Hair follicular keratinocyte (primary cell): Measurements from ENCODE around the gene CCDC88C. TPM values are rescaled to one million over a fixed set of nuclear protein-coding genes. Genes with fewer than 3 reads are reported as not detected.

ENCODE experiments used
- total RNA-seq: library from RNA; depleted of rRNA; stranded (reverse); fragments of >200 nt; gene quantifications from 2 replicates; pipeline ENCODE4 v1.2.3, GENCODE V29; 2015

The CCDC88C gene
- 0.86 and 2.3 TPM in 2 replicates for total RNA-seq

GRCh38 chr14:91417120-91417982 is at the start of gene CCDC88C:
Gene CCDC88C (minus strand): TSS chr14:91417820. CDS start chr14:91417690, 130 bp downstream.

GRCh38 chr14:91244501-91244901 is 173.1 kb downstream of the CCDC88C start, which contains the start of gene GPR68:
Gene GPR68 (minus strand): TSS chr14:91244704. CDS start chr14:91235050, 9,654 bp downstream.

Other genes with a start within 250 kb of the CCDC88C start
- gene GPR68, start 173.1 kb downstream of the CCDC88C start, total RNA-seq = 5.0 and 5.4 TPM in 2 replicates
- 37.7 TPM in 2 replicates for gene PPP4R3A, start 92.5 kb upstream of the CCDC88C start, total RNA-seq